ENCODE results near the gene KIAA1217.

KIAA1217 gene

GRCh38 chr10:24193330-24193729 is 15.6 kb upstream of the KIAA1217 start:
- peak in 1 of 2 experiments; percentile 27 for DNase-seq
- TF ChIP-seq POLR2A (IDR thresholded peaks at IDR 0.05; ENCODE audit: low read length), result no peak
- no peak for TF ChIP-seq GATA1 (IDR thresholded peaks at IDR 0.05; ENCODE audit: low read depth, low read length)

GRCh38 chr10:24197263-24197662 is 11.7 kb upstream of the KIAA1217 start:
- TF ChIP-seq GATA1 (IDR thresholded peaks at IDR 0.05; ENCODE audit: low read depth, low read length), result no peak
- no peak for TF ChIP-seq POLR2A (IDR thresholded peaks at IDR 0.05; ENCODE audit: low read length)
- no peak for DNase-seq

DNA sequence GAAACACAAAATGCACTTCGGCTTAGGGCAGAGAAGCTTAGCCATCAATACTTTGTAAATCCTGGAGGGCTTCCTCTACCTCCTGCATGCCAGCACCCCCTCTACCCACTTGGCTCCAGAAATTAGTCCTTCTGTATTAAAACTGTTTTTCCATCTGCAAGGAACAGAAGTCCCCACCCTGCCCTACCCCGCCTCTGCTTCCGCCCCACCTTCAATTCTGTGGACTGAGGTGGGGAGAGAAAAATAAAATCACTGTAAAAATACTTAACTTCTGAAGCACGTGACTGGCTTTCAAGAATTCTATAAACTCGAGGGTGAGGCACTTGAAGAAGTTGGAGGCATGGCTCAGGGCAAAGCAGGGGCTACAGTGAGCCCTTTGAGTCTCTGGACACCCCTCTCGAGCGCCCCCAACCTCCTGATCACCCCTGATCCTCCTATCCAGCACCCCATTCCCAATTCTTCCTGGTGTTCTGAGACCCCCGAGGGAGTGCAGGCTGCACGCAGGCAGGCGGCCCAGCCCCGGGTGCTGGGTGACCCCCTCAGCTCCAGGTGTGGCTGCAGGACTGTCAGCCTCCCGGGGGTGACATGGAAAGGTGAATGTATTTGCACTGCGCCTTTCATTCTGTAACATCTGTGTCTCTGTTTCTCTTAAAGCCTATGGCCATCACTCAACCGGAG is 7.3 kb upstream of the KIAA1217 start:
- no peak for DNase-seq
- TF ChIP-seq GATA1 (IDR thresholded peaks at IDR 0.05; ENCODE audit: low read depth, low read length), result no peak
- no peak for TF ChIP-seq POLR2A (IDR thresholded peaks at IDR 0.05; ENCODE audit: low read length)

DNA sequence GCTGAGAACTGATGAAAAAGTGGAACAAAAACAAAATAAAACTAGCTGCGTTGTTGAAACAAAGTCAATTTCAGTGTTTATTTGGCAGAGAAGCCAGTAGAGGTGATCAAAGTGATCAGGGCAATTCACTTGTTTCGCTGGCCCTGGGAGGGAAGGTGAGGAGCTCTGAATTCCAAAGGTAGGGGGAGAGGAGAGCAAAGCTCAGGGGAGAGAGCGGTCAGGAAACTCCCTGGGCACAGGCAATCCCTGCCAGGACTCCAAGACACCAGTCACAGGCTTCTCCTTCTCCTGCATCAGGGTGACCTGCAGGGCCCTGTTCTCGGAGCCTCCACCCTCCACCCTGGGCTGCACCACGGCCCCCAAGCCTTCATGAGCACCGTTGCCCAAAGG is 6.8 kb upstream of the KIAA1217 start:
- DNase-seq, result no peak
- TF ChIP-seq POLR2A (IDR thresholded peaks at IDR 0.05; ENCODE audit: low read length) (no peak), GATA1 (IDR thresholded peaks at IDR 0.05; ENCODE audit: low read depth, low read length) (no peak)

DNA sequence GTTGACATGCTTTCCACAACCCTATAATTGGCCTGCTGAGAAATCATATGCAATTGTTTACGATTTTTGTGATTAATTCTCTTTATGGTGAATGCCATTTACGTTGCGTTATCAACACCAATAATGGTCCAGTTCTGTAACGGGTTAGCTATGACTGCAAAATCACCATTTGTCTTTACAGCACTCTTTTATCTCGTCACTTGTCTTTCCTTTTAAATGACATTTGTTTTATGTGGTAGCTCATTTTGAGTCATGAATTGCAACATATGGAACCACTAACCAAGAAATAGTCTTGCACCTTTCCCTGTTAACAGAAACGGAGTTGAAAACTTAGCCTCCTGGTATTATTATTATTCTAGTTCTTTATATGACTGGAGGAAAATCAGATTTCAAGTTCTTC is 3.1 kb upstream of the KIAA1217 start:
- DNase-seq, result no peak
- TF ChIP-seq GATA1 (IDR thresholded peaks at IDR 0.05; ENCODE audit: low read depth, low read length) (no peak), POLR2A (IDR thresholded peaks at IDR 0.05; ENCODE audit: low read length) (no peak)

DNA sequence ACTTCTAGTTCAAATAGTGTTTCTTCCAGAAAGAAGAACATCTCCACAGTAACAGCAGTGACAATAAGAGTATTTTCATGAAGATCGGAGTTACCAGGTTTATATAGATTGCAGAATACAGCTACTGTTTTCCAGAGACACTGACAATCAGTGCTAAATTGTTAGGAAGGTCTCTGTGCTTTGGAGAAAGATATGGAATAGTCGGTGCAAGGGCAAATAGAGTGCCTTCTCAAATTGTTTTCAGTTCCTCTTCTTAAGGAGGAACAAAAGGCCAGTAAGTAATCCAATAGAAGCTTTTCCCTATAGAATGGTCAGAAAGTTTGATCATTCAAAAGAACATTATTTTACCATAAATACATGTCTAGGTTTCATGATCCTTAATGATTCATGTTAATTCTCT is 2.6 kb upstream of the KIAA1217 start:
- DNase-seq, result no peak
- TF ChIP-seq POLR2A (IDR thresholded peaks at IDR 0.05; ENCODE audit: low read length) (no peak), GATA1 (IDR thresholded peaks at IDR 0.05; ENCODE audit: low read depth, low read length) (no peak)

GRCh38 chr10:24206926-24207325 is 2.0 kb upstream of the KIAA1217 start:
- TF ChIP-seq POLR2A (IDR thresholded peaks at IDR 0.05; ENCODE audit: low read length) (no peak), GATA1 (IDR thresholded peaks at IDR 0.05; ENCODE audit: low read depth, low read length) (no peak)
- DNase-seq, result no peak

DNA sequence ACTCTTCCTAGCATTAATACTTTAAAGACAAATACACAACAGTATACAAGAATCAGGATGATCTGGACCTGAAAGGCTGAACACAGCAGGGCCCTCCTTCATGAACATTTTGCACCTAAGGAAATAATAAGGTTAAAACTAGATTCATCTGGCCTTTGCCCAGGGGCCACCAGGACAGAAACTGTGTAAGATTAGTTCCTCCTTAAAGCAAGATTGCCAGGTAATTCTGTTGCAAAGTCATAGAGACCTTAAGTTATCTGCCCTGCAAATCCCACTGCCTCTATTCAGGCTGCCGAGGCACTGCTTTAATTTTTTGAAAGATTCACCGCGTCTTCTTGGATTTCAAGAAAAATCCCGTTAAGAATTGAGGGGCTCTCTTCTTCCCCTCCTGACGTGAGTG is 1.6 kb upstream of the KIAA1217 start:
- DNase-seq, result no peak
- TF ChIP-seq GATA1 (IDR thresholded peaks at IDR 0.05; ENCODE audit: low read depth, low read length), result no peak
- no peak for TF ChIP-seq POLR2A (IDR thresholded peaks at IDR 0.05; ENCODE audit: low read length)

DNA sequence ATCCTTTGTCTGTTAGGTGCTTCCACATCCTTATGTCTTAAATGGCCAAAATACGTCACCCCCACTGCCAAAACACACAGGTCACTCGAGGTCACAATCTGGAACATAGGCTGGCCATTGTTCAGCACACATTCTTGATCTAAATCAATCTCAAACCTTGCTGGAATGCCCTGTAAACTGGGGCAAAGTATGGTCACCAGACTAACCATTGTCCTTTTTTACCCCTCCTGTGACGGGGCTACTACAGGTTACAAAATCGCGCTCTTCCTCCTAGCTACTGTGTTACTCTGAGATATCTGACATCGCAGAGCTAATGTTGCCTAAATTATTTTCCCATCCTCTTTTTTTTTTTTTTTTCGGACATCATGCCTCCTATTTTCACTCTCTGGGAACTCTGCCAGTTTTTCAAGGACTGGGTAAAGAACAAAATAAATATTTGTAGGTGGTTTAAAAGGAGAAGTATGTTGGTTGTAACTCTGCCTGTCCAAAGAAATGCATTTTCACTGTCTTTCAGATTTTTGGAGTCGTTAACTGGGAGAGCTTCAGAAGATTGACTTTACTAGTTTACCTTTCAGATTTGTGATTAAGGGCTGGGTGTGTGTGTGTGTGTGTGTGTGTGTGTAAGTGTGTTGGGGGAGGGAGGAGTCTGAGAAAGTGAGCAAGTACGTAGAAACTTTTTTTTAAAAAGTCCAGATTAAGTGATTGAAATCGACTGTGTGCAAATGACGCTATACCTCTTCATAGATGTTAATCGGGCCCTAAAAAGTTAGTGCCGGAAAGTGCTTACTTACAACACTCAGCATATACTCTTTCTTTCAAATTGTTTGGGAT is 942 bp upstream of the KIAA1217 start:
- no peak for DNase-seq
- TF ChIP-seq GATA1 (IDR thresholded peaks at IDR 0.05; ENCODE audit: low read depth, low read length), result no peak
- no peak for TF ChIP-seq POLR2A (IDR thresholded peaks at IDR 0.05; ENCODE audit: low read length)

DNA sequence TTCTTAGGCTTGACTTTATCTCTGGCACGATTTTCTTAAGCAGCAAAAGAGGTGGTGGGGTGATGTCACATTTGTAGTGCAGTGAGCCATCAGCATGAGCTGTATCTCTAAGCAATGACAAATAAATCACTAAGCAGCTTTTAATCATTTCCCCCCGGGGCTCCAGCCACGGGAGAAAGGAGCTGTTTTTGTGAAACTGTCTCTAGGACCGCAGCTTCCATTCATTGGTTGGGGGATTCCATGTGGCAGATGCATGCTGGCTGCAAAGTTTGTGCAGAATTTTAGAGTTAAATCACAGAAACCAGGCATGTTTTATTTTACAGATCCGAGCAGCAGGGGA is 464 bp downstream of the KIAA1217 start:
- no peak for DNase-seq

GRCh38 chr10:24209946-24210491 is 1.1 kb downstream of the KIAA1217 start:
- TF ChIP-seq GATA1 (IDR thresholded peaks at IDR 0.05; ENCODE audit: low read depth, low read length), result no peak
- no peak for TF ChIP-seq POLR2A (IDR thresholded peaks at IDR 0.05; ENCODE audit: low read length)
- no peak for DNase-seq

More for the DNA sequence above, 464 bp downstream of the KIAA1217 start:
- TF ChIP-seq POLR2A (IDR thresholded peaks at IDR 0.05; ENCODE audit: low read length), result no peak
- no peak for TF ChIP-seq GATA1 (IDR thresholded peaks at IDR 0.05; ENCODE audit: low read depth, low read length)

DNA sequence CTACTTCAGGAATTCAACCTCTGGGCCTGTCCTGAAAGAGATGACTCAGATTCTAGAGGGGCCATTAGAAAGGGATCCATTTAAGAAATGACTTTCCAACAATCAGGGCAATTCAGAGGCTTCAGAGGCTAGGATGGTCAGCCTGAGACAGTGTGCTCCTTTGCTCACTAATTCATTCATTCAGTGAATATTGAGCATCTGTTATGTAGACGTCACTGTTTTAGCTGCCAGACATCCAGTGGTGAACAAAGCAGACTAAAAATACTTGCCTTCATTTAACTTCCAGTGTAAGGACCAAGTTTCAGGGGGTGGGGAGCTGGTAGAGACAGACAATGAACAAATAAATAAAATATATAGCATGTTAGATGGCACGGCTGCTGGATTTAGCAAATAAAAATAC is 1.6 kb downstream of the KIAA1217 start:
- TF ChIP-seq POLR2A (IDR thresholded peaks at IDR 0.05; ENCODE audit: low read length) (no peak), GATA1 (IDR thresholded peaks at IDR 0.05; ENCODE audit: low read depth, low read length) (no peak)
- DNase-seq, result no peak

GRCh38 chr10:24213266-24213665 is 4.3 kb downstream of the KIAA1217 start:
- TF ChIP-seq GATA1 (IDR thresholded peaks at IDR 0.05; ENCODE audit: low read depth, low read length), result no peak
- TF ChIP-seq POLR2A (IDR thresholded peaks at IDR 0.05; ENCODE audit: low read length), result no peak

DNA sequence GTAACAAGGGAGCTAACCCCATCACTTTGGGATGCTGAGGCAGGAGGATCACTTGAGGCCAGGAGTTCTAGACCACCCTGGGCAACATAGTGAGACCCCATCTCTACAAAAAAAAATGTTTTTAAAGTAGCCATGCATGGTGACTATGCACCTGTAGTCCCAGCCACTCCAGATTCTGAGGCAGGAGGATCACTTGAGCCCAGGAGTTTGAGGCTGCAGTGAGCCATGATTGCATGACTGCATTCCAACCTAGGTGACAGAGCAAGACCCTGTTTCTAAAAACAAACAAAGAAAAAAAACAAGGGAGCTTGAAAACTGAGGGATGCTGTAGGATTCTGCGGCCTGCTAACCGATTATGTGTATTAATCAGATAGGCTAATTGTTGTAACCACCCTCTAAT is 4.9 kb downstream of the KIAA1217 start:
- no peak for TF ChIP-seq GATA1 (IDR thresholded peaks at IDR 0.05; ENCODE audit: low read depth, low read length)
- no peak for TF ChIP-seq POLR2A (IDR thresholded peaks at IDR 0.05; ENCODE audit: low read length)
- no peak for DNase-seq

More at GRCh38 chr10:24213266-24213665, 4.3 kb downstream of the KIAA1217 start:
- no peak for DNase-seq
